Activated CD8-positive, alpha-beta memory T cell treated with anti-CD3 and anti-CD28 coated beads for 4 hours (primary cell): ENCODE measurements around the gene RTN4RL1.

Experiments
- DNase-seq, 2 donors: peaks; one replicate each; pipeline ENCODE4 v3.0.0-alpha.2; 2020; ENCODE audit warnings: low read depth in 2 of 2

RTN4RL1 gene

DNA sequence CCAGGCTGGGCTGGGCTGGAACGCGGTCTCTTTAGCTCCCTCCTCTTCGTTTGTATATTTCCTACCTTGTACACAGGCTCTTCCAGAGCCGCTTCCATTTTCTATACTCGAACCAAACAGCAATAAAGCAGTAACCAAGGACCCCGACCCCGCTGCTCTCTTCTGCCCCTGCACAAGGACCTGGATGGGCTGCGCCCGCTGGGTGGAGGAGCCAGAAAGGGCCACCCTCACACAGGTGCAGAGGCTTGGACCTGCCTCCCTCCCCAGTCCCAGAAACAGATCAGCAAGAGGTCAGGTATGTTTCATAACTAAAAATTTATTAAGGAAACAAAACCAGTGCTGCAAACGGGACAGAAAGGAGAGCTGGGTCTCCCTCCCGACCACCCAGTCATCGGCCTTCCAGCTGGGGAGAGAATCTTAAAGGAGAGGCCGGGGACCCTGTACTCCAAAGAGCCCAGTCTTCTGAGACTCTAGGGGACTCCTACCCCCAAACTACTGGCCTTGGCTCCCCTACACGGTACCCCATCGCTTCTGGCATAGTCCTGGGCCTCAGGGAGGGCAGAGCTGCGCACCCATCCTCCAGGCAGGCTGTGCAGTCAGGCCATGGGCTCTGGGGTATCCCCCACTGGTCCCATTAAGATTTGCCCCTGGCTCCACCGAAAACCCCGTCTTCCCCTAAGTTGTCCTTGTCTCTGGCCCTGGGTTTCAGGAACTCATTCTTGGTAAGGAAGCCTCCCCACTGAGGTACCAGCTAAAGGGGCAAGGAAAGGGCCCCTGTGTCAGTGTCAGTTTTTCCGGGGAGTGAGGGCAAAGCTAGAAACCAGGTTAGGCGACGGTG is 34.6 kb upstream of the RTN4RL1 start:
- no peak for DNase-seq

DNA sequence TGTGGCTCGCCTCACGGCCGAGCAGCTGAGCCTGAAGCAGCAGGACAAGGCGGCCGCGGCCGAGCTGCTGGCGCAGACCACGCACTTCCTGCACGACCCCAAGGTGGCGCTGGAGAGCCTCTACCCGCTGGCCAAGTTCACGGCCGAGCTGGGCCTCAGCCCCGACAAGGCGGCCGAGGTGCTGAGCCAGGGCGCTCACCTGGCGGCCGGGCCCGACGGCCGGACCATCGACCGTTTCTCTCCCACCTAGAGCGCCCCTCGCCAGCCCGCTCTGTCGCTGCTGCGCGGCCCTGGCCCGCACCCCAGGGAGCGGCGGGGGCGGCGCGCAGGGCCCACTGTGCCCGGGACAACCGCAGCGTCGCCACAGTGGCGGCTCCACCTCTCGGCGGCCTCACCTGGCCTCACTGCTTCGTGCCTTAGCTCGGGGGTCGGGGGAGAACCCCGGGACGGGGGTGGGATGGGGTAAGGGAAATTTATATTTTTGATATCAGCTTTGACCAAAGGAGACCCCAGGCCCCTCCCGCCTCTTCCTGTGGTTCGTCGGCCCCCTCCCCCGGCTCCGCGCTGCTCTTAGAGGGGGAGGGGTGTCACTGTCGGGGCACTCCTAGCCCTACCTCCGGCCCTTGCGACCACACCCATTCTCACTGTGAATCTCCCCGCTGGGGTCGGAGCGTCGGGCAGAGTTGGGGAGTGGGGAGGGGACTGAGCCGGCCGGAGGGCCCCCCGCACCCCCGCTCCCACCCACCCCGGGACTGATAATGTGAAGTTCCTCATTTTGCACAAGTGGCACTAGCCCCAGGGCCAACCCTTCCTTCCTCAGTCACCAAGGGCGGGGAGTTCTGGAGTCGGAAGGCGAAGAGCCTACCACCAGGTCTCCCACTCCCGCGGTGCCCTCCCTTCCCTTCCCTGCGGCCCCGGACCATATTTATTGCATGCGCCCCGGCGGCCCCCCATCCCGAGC is 33.7 kb upstream of the RTN4RL1 start:
- DNase-seq: no peak

DNA sequence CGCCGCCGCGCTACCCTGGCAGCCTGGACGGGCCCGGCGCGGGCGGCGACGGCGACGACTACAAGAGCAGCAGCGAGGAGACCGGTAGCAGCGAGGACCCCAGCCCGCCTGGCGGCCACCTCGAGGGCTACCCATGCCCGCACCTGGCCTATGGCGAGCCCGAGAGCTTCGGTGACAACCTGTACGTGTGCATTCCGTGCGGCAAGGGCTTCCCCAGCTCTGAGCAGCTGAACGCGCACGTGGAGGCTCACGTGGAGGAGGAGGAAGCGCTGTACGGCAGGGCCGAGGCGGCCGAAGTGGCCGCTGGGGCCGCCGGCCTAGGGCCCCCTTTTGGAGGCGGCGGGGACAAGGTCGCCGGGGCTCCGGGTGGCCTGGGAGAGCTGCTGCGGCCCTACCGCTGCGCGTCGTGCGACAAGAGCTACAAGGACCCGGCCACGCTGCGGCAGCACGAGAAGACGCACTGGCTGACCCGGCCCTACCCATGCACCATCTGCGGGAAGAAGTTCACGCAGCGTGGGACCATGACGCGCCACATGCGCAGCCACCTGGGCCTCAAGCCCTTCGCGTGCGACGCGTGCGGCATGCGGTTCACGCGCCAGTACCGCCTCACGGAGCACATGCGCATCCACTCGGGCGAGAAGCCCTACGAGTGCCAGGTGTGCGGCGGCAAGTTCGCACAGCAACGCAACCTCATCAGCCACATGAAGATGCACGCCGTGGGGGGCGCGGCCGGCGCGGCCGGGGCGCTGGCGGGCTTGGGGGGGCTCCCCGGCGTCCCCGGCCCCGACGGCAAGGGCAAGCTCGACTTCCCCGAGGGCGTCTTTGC is 32.8 kb upstream of the RTN4RL1 start:
- no peak for DNase-seq

DNA sequence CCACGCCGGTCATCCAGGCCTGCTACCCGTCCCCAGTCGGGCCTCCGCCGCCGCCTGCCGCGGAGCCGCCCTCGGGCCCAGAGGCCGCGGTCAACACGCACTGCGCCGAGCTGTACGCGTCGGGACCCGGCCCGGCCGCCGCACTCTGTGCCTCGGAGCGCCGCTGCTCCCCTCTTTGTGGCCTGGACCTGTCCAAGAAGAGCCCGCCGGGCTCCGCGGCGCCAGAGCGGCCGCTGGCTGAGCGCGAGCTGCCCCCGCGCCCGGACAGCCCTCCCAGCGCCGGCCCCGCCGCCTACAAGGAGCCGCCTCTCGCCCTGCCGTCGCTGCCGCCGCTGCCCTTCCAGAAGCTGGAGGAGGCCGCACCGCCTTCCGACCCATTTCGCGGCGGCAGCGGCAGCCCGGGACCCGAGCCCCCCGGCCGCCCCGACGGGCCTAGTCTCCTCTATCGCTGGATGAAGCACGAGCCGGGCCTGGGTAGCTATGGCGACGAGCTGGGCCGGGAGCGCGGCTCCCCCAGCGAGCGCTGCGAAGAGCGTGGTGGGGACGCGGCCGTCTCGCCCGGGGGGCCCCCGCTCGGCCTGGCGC is 32.1 kb upstream of the RTN4RL1 start:
- no peak for DNase-seq

DNA sequence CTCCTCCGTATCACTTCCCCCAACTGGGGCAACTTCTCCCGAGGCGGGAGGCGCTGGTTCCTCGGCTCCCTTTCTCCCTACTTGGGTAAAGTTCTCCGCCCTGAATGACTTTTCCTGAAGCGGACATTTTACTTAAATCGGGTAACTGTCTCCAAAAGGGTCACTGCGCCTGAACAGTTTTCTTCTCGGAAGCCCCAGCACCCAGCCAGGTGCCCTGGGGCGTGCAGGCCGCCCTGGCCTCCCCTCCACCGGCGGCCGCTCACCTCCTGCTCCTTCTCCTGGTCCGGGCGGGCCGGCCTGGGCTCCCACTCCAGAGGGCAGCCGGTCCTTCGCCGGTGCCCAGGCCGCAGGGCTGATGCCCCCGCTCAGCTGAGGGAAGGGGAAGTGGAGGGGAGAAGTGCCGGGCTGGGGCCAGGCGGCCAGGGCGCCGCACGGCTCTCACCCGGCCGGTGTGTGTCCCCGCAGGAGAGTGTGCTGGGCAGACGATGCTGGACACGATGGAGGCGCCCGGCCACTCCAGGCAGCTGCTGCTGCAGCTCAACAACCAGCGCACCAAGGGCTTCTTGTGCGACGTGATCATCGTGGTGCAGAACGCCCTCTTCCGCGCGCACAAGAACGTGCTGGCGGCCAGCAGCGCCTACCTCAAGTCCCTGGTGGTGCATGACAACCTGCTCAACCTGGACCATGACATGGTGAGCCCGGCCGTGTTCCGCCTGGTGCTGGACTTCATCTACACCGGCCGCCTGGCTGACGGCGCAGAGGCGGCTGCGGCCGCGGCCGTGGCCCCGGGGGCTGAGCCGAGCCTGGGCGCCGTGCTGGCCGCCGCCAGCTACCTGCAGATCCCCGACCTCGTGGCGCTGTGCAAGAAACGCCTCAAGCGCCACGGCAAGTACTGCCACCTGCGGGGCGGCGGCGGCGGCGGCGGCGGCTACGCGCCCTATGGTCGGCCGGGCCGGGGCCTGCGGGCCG is 31.4 kb upstream of the RTN4RL1 start:
- no peak for DNase-seq

DNA sequence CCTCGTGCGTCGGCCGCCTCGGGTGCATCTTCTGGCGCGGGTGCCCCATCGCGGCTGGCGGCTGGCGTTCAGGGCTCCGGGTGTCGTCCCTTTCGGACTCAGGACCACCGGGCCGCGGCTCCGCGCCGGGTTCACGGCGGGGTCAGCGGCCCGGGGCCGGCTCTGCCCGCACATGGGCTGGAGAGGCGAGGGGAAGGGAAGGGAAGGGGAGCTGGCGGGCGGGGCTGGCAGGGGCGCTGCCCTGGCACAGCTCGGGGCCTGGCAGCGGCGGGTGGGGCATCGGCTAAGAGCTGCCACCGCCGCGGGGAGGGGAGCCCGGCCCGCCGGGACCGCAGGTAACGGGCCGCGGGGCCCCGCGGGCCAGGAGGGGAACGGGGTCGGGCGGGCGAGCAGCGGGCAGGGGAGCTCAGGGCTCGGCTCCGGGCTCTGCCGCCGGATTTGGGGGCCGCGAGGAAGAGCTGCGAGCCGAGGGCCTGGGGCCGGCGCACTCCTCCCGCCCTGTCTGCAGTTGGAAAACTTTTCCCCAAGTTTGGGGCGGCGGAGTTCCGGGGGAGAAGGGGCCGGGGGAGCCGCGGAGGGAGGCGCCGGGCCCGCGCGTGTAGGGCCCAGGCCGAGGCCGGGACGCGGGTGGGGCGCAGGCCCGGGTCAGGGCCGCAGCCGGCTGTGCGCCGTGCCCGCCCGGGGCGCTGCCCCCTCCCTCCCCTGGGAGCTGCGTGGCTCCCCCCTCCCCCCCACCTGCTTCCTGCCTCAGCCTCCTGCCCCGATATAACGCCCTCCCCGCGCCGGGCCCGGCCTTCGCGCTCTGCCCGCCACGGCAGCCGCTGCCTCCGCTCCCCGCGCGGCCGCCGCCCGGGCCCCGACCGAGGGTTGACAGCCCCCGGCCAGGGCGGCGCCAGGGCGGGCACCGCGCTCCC is 30.4 kb upstream of the RTN4RL1 start:
- no peak for DNase-seq

DNA sequence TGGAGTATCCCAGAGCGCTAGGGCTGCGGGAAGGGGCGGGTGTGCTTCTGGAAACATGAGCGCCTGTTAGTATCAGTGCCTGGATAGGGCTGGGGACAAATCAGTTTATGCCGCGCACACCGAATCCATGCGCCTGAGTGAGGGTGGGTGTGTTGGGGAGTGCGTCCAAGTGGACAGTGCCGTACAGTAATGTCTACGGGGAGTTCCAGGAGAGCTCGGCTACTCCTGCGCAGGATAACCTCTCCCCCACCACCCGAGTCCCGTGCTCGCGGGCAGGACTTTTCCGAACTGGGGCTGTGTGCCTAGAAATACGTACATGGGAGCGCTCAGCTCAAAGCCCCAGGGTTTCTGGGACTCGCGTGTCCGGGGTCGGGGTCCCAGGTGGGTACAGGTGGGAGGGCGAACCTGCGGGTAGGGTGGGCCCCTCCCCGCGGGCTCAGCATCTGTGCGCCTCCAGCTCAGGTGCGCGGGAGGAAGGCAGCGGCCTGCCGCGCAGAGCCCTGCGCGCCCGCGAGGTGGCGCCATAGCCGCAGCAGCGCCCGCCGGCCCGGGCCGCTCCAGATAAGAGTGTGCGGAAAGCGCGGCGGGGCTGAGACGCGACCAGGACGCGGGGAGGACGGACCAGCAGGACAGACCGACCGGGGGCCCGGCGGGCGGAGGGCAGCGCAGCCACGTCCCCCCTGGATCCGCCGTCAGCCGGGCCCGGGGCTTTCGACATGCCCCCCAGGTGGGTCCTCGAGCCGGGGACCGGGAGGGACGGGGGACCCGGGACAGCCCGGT is 29.6 kb upstream of the RTN4RL1 start, which contains the start of gene HIC1:
TSS of gene HIC1 (plus strand) at position 592 of the 780 bp plus-strand sequence. CDS start 1,588 bp downstream, outside the sequence.
- DNase-seq: peak; percentile 51 to 59

DNA sequence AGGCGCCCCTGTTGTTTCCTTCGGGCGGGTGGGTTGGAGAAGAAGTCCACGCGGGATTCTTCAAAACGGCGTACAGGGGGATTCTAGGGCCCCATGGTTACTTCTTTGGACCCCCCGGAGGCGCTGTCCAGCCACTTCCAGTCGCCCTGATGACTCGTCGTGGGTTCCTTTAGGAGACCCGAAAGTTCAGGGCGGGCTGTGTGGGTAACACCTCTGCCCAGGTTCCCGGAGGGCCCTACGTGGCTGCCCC is 29.1 kb upstream of the RTN4RL1 start:
- no peak for DNase-seq

DNA sequence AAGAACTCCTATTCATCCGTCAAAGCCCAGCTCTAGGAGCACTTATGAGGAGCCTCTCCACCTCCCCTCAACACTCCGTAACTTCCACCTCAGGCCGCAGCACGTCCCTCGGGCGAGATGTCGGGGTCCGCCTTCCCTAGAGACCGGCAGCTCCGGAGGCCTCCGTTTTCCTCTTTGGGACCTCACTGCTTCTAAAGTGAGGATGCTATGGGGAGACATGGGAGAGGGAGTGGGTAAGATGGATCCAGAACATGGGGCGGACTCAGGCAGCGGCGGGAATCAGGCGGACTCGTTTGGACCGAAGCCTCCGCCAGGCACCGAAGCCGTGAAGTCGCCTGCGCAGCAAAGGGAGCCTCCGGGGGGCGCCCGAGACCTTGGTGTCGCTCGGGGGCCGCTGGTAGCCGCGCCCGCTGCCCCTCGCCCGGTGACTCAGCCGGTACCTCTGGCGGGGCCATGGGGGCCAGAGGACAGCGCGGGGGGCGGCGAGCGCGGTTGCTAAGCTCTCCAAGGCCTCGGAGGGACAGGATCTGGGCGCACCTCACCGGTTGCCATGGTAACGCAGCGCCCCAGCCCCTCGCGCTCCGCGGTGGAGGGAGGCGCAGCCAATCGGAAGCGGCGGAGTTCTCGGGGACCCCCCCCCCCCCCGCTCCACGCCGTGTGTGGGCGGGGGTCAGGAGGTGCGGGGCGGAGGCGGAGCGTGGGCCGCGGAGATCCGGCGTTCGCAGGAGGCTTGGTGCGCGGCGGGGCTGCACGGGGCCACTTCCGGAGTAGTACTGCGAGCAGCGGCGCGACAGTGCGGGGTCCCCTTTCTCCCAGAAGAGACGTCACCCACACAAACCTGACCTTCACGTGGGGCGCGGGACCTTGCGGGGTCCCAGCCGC is 28.5 kb upstream of the RTN4RL1 start:
- DNase-seq: peak; percentile 62 to 70

DNA sequence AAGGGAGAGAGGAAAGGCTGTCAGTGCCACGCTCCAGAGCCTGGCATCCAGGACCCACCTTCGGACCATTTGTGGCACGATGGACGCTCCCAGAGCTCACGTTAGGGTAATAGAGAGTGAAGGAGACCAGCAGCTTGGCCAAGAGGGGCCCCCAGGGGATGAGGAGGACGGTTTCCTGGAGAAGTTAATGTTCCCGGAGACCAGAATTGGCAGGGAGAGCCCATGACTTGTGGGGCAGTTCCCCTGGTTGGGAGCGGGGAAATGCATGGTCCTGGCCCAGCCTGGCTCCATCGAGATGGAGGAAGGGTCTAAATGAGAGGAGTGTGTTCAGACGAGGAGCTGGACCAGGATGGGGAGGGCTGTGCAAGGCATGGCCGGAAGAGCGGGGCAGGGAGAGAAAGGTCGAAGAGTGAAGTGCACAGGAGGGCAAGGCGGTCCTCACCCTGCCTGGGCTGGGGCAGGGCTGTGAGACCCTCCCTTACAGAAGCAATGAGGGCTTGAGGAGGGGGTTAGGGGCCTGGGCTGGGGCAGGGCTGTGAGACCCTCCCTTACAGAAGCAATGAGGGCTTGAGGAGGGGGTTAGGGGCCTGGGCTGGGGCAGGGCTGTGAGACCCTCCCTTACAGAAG is 26.9 kb upstream of the RTN4RL1 start:
- no peak for DNase-seq

DNA sequence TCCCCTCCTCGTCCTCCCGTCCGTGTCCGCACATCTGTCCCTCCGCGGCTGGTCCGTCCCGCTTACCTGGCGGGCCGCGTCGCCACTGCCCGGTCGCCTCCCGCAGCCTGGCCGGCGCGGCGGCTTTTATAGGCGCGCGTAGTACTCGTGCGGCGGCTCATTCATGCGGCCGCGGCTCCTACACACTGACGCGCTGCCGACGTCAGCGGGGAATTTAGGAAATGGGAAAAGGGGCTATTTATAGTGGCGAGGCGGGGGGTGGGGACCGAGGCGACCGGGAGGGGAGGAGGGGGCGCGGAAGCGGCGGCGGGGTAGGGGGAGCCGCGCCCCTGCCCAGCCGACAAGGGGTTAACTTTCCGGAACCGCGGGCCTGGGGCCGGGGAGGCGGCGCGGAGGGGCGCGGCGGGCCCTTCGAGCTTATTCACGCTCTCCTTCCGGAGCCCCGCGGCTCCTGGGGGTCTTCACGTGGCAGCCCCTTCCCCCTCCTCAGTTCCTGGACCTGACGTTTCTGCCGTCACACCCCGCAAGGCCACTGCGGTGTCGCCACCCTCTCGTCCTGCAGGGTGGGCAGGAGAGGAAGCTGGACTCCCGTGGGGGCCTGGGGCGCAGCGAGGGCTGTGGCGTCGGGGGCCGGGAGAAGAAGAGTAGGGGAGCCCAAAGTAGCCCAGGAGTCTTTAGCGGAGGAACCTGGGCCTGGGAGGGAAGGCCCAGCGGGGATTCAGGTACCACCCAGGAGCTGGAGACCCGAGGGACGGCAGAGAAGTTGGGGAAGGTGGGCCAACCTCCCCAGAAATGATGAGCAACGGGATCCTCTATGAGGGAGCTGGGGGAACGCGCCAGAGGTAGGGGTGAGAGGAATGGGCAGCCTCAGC is 26.2 kb upstream of the RTN4RL1 start:
- no peak for DNase-seq

DNA sequence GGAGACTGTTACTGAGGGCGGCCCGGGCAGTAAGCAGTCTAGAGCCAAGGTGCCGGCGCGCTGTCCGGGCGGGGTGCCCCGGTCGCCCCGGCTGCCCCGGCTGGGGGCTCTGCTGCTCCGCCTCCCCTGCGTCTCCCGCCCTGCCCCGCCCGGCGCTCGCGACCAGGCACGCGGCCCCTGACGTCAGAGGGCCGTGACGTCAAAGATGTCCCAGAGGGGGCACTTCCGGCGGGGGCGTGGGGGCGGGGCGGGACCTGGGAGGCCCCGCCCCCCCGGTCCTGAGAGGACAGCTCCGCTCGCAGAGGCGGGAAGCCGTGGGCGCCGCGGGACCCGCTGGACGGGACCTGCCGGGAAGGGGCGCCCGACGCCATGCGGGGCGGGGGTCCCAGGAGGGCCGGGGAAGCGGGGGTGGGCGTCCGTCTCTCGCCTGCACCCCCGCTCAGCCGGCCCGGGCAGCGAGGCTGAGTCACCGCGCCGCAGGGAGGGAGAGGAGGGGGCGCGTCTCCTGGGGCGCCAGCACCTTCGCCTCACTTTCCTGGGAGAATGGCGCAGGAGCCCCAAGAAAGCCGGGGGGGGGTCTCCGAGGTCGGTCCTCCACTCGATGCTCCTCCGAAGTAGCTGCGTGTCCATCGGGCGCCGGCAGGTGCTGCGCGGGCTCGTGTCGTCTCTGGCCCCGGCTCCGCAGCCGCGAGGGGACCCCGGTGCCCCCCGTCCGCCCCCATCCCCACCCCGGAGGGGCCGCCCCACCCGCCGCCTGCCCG is 25.3 kb upstream of the RTN4RL1 start:
- peak in 1 of 2 donors; percentile 55 for DNase-seq

DNA sequence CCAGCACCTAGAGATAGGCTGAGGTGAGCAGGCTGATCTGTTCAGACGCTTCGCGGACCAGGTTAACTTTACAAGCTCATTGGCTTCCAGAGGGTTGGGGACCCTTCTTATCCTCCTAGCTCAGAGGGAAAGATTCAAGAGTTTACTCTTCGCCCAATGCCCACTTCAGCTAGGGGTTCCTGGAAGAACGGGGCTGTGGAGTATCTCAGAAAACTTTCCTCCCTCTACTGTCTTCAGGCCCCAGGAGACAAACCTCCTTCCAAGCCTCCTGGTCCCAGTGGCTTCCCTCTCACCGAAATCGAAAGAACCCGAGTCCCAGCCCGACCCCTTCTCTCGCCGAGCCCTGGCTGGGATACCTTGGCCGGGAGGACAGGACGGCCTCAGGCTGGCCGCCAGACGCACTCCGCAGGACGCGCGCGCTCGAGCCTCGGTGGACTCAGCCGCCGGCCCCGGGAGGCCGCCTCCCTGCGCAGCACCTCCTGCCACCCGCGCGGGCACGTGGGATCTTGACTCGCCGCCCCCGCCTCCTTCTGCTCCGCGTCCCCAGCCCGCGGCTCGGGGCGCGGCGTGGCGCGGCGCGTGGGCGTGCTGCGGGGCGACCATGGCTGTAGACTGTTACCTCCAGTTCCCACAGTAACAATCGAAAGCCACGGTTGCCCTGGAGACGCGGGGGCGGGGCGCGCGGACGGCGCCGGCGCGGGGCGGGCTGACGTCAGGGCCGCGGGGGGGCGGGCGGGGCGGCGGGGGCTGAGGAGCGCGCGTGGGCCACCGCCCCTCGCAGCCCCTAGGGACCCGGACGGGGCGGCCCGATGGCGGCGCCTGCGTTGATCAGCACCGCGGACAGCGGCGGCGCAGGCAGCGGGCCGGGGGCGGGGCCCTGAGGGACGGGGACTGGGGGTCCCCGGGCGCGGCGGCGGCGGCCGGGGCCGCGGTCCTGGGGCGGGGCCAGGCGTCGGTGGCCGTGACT is 24.5 kb upstream of the RTN4RL1 start:
- DNase-seq: peak; percentile 88

DNA sequence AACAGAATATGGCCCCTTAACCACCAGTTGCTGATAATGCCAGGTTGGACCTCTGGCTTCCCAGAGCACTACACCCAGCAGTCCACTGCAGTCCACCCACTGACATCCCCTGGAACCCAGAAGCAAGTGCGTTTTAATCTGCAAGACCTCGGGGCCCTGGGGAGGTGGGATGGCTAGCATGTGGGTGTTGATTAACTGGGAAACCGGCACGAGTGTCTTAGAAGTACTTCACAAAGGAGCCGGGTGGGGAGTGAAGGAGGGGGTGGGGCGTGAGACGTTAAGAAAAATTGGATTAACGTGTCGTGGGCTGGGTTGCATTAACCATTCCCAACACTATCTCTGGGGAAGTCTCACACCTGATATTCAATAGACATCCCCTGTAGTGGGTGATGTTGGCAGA is 23.7 kb upstream of the RTN4RL1 start:
- no peak for DNase-seq
